CD14-positive monocyte (primary cell): ENCODE measurements around the gene INO80C. TPM values are rescaled to one million over a fixed set of nuclear protein-coding genes. Genes with fewer than 3 reads are reported as not detected.
A peak's percentile ranks its signal among the peaks of the same experiment; 100 is the strongest.

Source experiments
- DNase-seq, 3 donors: peaks; one replicate each; pipeline ENCODE4 v3.0.0-alpha.2; 2011 to 2022
- H2AFZ ChIP-seq: 2 replicates; pipeline ENCODE4 v1.6.0; 2012; ENCODE audit warnings: mild to moderate bottlenecking, low read depth, low read length, inconsistent platforms; ENCODE audit not compliant: insufficient read depth, poor library complexity, severe bottlenecking
- H3K27ac ChIP-seq, 2 donors: 1 replicate in 1 of 2; 2 replicates in 1 of 2; pipeline ENCODE4 v1.5.1; 2012 to 2013; ENCODE audit warnings: low read length in 2 of 2, control low read depth in 1 of 2, inconsistent platforms in 1 of 2, low read depth in 1 of 2, mild to moderate bottlenecking in 1 of 2
- H3K27me3 ChIP-seq, 2 donors: one replicate each; pipeline versions ENCODE4 v1.6.0 to v1.6.1; 2011 to 2013; ENCODE audit warnings: low read length in 2 of 2; ENCODE audit not compliant: control insufficient read depth in 2 of 2, insufficient read depth in 2 of 2
- H3K36me3 ChIP-seq, 2 donors: replicated peaks in 1 of 2; 1 replicate in 1 of 2; 2 replicates in 1 of 2; pipeline versions ENCODE4 v1.5.1 to v1.6.1; 2012 to 2013; ENCODE audit warnings: low read length in 2 of 2, control low read depth in 1 of 2, inconsistent platforms in 1 of 2, mild to moderate bottlenecking in 1 of 2; ENCODE audit not compliant: insufficient read depth in 2 of 2, control insufficient read depth in 1 of 2
- H3K4me1 ChIP-seq, 2 donors: 1 replicate in 1 of 2; 2 replicates in 1 of 2; pipeline versions ENCODE4 v1.5.1 to v1.6.1; 2012 to 2013; ENCODE audit warnings: low read length in 2 of 2, control low read depth in 1 of 2, inconsistent platforms in 1 of 2, mild to moderate bottlenecking in 1 of 2, moderate library complexity in 1 of 2; ENCODE audit not compliant: insufficient read depth in 2 of 2, control insufficient read depth in 1 of 2
- H3K4me2 ChIP-seq: replicated peaks from 2 replicates; pipeline ENCODE3; 2012; ENCODE audit warnings: low read length, moderate library complexity, mild to moderate bottlenecking; ENCODE audit not compliant: poor library complexity, severe bottlenecking; ENCODE audit errors: extremely low read depth
- H3K4me3 ChIP-seq, 3 experiments: fragments of 200-600 bp in 1 of 3; sonication (generic) in 1 of 3; replicated peaks in 1 of 3; 1 replicate in 2 of 3; 2 replicates in 1 of 3; pipeline ENCODE4 v1.5.1; 2011 to 2013; ENCODE audit warnings: low read length in 3 of 3, mild to moderate bottlenecking in 3 of 3, control low read depth in 2 of 3, low read depth in 2 of 3, inconsistent platforms in 1 of 3, moderate library complexity in 1 of 3
- H3K79me2 ChIP-seq: 2 replicates; pipeline ENCODE4 v1.6.0; 2012; ENCODE audit warnings: mild to moderate bottlenecking, control low read depth, inconsistent platforms, low read length, moderate library complexity; ENCODE audit not compliant: insufficient read depth
- H3K9ac ChIP-seq: 2 replicates; pipeline ENCODE4 v1.6.0; 2017; ENCODE audit warnings: low read length, mild to moderate bottlenecking; ENCODE audit not compliant: insufficient read depth, poor library complexity, severe bottlenecking
- H3K9me3 ChIP-seq, 2 donors: replicated peaks in 1 of 2; 1 replicate in 1 of 2; 2 replicates in 1 of 2; pipeline versions ENCODE4 v1.5.1 to v1.6.1; 2012 to 2013; ENCODE audit warnings: low read length in 2 of 2, control low read depth in 1 of 2; ENCODE audit not compliant: control insufficient read depth in 1 of 2, insufficient read depth in 1 of 2
- H4K20me1 ChIP-seq: 2 replicates; pipeline ENCODE4 v1.6.0; 2012; ENCODE audit warnings: mild to moderate bottlenecking, low read length, control low read depth, moderate library complexity; ENCODE audit not compliant: insufficient read depth
- H3K27ac Mint-ChIP-seq, 7 donors: one replicate each; pipeline ENCODE4 v1.8.0; 2020; ENCODE audit warnings: mild to moderate bottlenecking in 7 of 7, mixed read lengths in 7 of 7, moderate library complexity in 6 of 7, inconsistent platforms in 2 of 7
- H3K27me3 Mint-ChIP-seq, 3 donors: one replicate each; pipeline ENCODE4 v1.8.0; 2021 to 2022; ENCODE audit warnings: low read depth in 3 of 3, mild to moderate bottlenecking in 3 of 3, mixed read lengths in 3 of 3, moderate library complexity in 3 of 3, inconsistent platforms in 1 of 3
- H3K36me3 Mint-ChIP-seq, 2 donors: one replicate each; pipeline ENCODE4 v1.8.0; 2020; ENCODE audit warnings: mixed read lengths in 2 of 2, inconsistent platforms in 1 of 2, mild to moderate bottlenecking in 1 of 2
- H3K4me1 Mint-ChIP-seq: one replicate; pipeline ENCODE4 v1.8.0; 2020; ENCODE audit warnings: mild to moderate bottlenecking, mixed read lengths
- H3K4me3 Mint-ChIP-seq, 2 donors: one replicate each; pipeline ENCODE4 v1.8.0; 2020; ENCODE audit warnings: mild to moderate bottlenecking in 2 of 2, mixed read lengths in 2 of 2, moderate library complexity in 1 of 2
- H3K9me3 Mint-ChIP-seq, 7 donors: one replicate each; pipeline ENCODE4 v1.8.0; 2020 to 2022; ENCODE audit warnings: mixed read lengths in 7 of 7, mild to moderate bottlenecking in 6 of 7, moderate library complexity in 6 of 7, inconsistent platforms in 2 of 7
- WGBS: methylation state at CpG from one replicate; pipeline ENCODE4 v1.1.5; 2013; ENCODE audit warnings: missing lambda C conversion rate; ENCODE audit not compliant: insufficient coverage; 5-methylcytosine and 5-hydroxymethylcytosine counted together
- intact Hi-C, 2 donors: fragments of 100-400 bp; cut with micrococcal nuclease; formaldehyde crosslinking; loops; one replicate each; pipeline versions ENCODE4 v1.15.0 to v1.15.1; 2023
- polyA plus RNA-seq, 3 donors: library from polyadenylated mRNA; depleted of rRNA in 1 of 3; unstranded in 2 of 3; stranded (reverse) in 1 of 3; fragments of 300-500 nt in 2 of 3; fragments of >200 nt in 1 of 3; fragmentation: Illumina TruSeq in 2 of 3; gene quantifications; 1 replicate in 2 of 3; 2 replicates in 1 of 3; pipeline ENCODE4 v1.2.3, GENCODE V29; 2012 to 2021
- TF ChIP-seq, protein P1 (sequence below): fragments of 200-600 bp; IDR thresholded peaks from one replicate; pipeline ENCODE4 v1.8.0; 2022; ENCODE audit warnings: antibody characterized with exemption, mild to moderate bottlenecking

INO80C gene
- polyA plus RNA-seq, 3 donors: 17.7 to 27.9 (median 22.3) TPM

- H4K20me1 ChIP-seq: no peaks in the 10 kb centered on the region
- peaks cover 7% of the 10 kb centered on the region for H3K4me1 Mint-ChIP-seq
- no peak overlapping the region for H3K9ac ChIP-seq
- no peak overlapping the region for H3K4me2 ChIP-seq
- H3K9me3 ChIP-seq: no peaks in the 10 kb centered on the region
- no peak overlapping the region for H3K27ac ChIP-seq
- peaks cover 0 to 2% (median 0%) of the 10 kb centered on the region in 3 donors for H3K27me3 Mint-ChIP-seq
- H3K27ac Mint-ChIP-seq: no peak overlapping the region
- intact Hi-C loops: no loop called here
- TF ChIP-seq, protein P1, sequence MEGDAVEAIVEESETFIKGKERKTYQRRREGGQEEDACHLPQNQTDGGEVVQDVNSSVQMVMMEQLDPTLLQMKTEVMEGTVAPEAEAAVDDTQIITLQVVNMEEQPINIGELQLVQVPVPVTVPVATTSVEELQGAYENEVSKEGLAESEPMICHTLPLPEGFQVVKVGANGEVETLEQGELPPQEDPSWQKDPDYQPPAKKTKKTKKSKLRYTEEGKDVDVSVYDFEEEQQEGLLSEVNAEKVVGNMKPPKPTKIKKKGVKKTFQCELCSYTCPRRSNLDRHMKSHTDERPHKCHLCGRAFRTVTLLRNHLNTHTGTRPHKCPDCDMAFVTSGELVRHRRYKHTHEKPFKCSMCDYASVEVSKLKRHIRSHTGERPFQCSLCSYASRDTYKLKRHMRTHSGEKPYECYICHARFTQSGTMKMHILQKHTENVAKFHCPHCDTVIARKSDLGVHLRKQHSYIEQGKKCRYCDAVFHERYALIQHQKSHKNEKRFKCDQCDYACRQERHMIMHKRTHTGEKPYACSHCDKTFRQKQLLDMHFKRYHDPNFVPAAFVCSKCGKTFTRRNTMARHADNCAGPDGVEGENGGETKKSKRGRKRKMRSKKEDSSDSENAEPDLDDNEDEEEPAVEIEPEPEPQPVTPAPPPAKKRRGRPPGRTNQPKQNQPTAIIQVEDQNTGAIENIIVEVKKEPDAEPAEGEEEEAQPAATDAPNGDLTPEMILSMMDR: no peak
- H3K4me3 Mint-ChIP-seq: no peak overlapping the region
- H3K27me3 ChIP-seq: no peaks in the 10 kb centered on the region
- no peak overlapping the region for H2AFZ ChIP-seq
- H3K79me2 ChIP-seq: no peaks in the 10 kb centered on the region
- H3K36me3 Mint-ChIP-seq: no peaks in the 10 kb centered on the region
- H3K4me1 ChIP-seq: peaks cover 0 to 8% of the 10 kb centered on the region in 2 donors
- WGBS: 91% methylated on average over 4 of the region's 6 CpGs
- DNase-seq: no peak
- no peaks in the 10 kb centered on the region for H3K9me3 Mint-ChIP-seq
- no peaks in the 10 kb centered on the region for H3K36me3 ChIP-seq
- H3K4me3 ChIP-seq: no peak overlapping the region
Observed at GRCh38 chr18:35444636-35445035, 53.1 kb downstream of the INO80C start.

GRCh38 chr18:35443847-35444246, 53.9 kb downstream of the INO80C start:
- H3K4me1 ChIP-seq: peaks cover 0 to 8% of the 10 kb centered on the region in 2 donors
- peaks cover 0 to 2% (median 0%) of the 10 kb centered on the region in 3 donors for H3K27me3 Mint-ChIP-seq
- H3K79me2 ChIP-seq: no peaks in the 10 kb centered on the region
- H4K20me1 ChIP-seq: no peaks in the 10 kb centered on the region
- no peak overlapping the region for H3K27ac ChIP-seq
- no peak for DNase-seq
- peak overlapping the region; percentile 63 for H2AFZ ChIP-seq
- peaks cover 7% of the 10 kb centered on the region for H3K4me1 Mint-ChIP-seq
- no peak overlapping the region for H3K4me3 Mint-ChIP-seq
- no CpG with 5 or more reads among the region's 2 CpGs for WGBS
- H3K9me3 Mint-ChIP-seq: no peaks in the 10 kb centered on the region
- intact Hi-C loops: no loop called here
- H3K36me3 ChIP-seq: no peaks in the 10 kb centered on the region
- H3K36me3 Mint-ChIP-seq: no peaks in the 10 kb centered on the region
- H3K9me3 ChIP-seq: no peaks in the 10 kb centered on the region
- H3K4me2 ChIP-seq: no peak overlapping the region
- H3K9ac ChIP-seq: no peak overlapping the region
- H3K4me3 ChIP-seq: no peak overlapping the region
- no peaks in the 10 kb centered on the region for H3K27me3 ChIP-seq
- H3K27ac Mint-ChIP-seq: peak overlapping the region in 1 of 7 donors; percentile 2
- TF ChIP-seq, protein P1: no peak
